Hematopoietic multipotent progenitor cell treated with erythropoietin and hydrocortisone succinate and interleukin-3 and kit ligand, for 15 days (in vitro differentiated cells): ENCODE data around the gene ZDHHC13.

Experiments used
- DNase-seq: peaks from one replicate; pipeline ENCODE4 v3.0.0-alpha.2; 2015; ENCODE audit warnings: low spot score

Gene ZDHHC13, protein sequence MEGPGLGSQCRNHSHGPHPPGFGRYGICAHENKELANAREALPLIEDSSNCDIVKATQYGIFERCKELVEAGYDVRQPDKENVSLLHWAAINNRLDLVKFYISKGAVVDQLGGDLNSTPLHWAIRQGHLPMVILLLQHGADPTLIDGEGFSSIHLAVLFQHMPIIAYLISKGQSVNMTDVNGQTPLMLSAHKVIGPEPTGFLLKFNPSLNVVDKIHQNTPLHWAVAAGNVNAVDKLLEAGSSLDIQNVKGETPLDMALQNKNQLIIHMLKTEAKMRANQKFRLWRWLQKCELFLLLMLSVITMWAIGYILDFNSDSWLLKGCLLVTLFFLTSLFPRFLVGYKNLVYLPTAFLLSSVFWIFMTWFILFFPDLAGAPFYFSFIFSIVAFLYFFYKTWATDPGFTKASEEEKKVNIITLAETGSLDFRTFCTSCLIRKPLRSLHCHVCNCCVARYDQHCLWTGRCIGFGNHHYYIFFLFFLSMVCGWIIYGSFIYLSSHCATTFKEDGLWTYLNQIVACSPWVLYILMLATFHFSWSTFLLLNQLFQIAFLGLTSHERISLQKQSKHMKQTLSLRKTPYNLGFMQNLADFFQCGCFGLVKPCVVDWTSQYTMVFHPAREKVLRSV

DNA sequence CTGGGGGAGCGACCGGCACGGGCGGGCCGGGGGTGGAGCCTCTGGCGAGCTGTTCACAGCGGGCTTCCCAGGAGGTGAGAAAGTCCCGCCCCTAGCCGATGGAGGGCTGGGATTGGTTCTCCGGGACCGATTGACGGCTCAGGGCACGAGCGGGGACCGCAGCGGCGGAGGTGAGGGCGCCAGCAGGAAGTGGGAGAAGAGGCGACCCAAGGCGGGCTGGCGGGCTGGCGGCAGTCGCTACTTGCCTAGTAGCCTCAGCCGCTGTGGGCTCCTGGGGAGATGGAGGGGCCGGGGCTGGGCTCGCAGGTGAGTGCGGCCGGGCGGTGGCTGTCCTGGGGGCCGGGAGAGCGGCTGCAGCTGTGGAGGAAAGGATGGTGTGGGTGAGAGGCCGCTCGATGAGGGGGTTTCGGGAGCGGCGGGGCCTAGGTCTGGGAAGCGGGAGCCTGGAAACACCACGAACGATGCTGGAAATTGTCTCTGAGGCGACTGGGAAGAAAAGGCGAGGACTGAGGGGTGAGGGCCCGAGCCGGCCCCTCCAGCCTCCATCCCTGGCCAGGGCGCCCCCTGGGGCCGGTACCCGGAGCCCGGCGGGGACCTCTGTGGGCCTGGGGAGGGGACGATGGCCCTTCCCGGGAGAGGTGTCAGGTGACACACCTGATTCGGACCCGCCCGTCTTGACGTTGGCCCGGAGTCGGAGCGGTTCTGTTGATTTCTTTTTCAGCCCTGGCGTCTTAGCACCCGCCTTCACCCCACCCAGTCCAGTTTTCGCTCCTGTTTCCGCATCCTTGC lies at the start of gene ZDHHC13:
TSS of gene ZDHHC13 (plus strand) at position 198 of the 789 bp plus-strand sequence. CDS start at position 280, 82 bp downstream.
- peak; percentile 82 for DNase-seq

DNA sequence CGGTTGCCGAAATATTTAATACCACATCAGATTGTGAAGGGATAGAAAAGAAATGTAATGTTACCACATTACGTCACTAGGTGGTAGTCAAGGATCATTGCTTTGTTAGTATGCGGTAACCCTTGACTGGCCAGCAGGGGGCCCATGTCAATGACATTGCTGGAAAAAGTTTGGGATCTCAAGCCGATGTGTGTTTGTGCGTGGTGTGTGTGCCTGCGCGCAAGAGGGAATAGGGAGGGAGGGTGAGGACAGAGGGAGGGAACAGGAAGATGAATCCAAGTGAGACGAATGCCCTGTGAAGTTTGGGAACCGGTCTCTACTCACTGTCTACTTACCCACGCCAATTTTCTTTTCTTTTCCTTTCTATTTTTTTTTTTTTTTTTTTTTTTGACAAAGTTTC lies 45.7 kb upstream of the ZDHHC13 start:
- DNase-seq = peak; percentile 74

DNA sequence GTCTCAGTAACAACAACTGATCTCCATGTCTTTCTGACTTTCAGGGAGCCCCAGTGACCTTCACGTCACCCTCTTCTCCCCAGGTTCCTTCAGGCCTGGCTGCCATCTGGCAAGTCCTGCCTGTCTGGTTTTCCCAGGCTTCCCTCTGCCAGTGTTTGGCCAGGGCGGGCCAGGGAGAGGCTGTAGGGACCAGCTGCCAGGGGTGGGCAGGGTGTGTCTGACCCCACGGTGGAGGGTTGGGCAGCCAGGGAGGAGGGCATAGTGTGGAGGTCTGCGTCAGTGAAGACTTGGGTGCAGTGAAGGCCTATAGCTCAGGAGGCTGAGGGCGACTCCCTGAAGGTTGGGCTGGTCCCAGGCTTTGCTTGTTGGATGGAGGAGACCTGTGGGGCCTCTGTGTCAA lies 44.5 kb upstream of the ZDHHC13 start:
- DNase-seq = no peak

DNA sequence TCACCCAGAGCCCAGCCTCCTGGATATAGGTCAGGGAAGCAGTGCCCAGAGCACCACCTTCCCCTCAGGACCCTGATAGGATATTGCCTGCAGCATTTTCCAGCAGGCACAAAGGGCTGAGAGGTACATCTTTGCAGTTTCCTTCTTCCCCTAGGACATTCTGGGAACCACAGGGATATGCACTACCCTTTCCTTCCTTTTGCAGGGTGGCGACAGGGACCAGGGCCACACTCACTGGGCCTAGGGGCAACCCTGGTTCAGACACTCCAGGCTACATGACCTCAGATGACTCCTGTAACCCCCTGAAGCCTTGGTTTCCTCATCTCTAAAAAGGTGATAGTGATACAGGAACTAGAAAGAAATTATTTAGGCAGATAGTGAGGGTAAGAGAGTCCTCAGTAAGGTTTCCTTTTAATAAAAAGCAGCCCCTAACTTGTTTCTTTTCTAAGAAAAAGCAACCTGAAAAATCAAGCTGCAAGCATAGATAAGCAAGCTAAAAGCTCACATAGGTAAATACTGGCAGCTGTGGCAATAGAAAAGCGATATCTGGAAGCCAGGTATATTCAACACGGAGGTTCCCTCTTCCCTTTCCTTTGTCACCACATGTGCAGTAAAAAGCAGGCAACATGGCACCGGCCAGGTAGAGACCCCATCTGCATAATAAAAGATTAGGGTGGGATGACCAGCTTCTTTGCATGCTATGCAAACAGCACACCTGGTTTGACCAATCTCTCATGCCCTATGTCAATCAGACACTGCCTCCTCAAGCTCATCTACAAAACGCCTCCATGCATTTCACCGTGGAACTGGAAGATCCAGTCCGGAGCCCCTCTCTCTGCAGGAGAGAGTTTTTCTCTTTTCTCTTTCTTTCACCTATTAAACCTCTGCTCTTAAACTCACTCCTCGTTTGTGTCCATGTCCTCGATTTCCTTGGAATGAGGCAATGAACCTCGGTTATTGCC lies 43.2 kb upstream of the ZDHHC13 start:
- no peak for DNase-seq

DNA sequence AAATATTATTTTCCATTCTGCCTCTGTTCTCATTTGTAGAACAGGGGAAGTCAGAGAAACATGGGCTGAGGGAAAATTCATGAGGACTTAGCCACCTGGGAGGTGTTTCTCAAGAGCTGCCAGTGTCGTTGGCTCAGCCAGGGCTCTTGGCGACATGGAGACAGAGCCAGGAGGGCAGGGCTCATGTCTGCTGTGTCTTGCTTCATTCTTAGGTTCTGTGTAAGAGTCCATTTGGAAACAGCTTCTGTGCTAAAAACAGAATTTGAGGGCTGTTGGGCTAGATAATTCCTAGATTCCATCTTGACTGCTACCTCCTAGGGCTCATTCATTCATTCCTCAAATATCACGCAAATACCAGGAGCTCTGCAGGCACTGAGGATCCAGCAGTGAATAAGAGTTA lies 41.3 kb upstream of the ZDHHC13 start:
- no peak for DNase-seq

DNA sequence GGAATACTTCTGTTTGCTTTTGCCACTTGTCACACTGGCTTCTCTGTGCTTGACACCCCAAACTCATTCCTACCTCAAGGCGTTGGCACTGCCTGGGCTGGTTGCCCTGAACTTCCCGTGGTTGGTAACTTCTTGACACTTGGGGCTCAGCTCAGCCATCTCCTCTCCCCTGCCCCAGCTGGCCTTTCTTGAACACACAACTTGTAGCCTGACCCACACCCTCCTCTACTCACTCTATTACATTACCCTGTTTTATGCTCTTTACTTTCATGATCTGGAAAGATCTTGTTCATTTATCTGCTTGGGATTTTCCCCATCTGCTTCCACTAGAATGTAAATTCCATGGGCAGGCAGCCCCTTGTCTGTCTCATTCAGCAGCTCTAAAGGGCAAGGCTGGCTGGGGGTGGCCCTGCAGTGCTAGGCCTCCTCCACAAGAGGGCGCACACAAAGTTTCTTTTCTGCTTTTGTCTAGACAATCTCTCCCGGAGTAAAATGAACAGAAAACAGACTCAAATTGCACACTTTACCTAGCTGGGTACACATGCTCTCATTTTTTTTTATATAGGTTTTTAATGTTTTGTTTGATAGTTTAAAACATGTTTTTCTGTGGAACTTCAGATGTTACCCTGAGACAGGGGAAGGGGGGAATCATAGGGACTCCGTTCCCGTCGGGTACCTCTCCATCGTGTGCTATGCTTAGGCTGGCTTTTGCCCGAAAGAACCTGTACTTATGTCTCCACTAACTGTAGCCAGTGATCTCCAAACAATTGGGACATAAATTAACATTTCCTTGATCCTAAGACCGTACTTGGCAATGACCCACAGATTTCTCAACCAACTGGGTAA lies 40.0 kb upstream of the ZDHHC13 start:
- DNase-seq = peak; percentile 53

DNA sequence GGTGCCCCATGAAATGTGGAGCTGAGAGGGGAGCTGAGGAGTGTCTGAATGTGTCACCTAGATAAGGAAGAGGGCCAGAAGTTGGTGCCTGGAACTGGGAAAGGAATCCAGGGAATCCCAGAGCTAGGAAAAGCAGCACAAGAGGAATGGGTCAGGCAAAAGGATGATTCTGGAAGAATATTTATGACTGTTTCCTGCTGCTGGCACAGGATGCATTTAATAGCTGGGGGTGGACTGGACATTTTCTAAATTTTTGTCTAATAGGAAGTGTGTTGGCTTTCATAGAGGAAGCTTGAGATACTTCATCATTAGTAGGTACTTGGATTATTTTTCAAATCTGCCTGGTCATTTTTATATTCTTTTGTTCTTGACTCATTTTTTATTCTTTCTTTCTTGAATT lies 39.0 kb upstream of the ZDHHC13 start:
- DNase-seq = no peak

DNA sequence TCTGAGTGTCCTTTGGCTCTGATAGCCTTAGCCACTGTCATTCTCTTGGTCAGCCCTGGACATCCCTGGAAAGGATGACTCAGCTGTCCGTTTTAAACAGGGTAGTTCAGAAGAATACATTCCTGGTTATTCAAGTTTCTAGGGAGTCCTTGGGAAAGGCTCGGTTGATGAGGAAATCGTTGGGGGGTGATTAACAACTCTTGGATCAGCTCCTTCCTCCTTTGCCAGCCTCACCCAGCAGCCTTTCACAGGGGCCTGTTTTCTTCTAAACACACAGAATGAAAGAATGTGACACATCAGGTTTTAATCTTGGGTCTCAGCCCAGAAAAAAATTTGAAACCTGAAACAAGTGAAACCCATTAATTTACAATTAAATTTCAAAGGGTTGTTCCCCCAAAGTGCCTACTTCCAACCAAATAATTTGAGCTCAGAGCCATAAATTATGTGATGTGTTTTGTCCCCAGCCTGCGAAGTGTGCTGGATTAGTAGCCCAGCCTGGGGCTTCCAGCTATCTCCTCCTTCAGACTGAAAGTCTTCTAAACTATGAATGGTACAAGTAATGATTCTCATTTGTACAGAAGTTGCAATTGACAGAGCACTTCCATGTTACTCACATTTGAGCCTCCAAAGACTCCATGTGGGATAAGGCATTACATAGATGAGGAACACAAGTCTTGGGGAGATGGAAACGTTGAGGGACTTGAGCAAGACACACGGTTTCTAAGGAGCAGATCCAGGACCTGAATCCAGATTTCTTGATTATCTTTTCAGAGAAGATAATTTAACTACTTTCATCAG lies 37.1 kb upstream of the ZDHHC13 start:
- DNase-seq = no peak

DNA sequence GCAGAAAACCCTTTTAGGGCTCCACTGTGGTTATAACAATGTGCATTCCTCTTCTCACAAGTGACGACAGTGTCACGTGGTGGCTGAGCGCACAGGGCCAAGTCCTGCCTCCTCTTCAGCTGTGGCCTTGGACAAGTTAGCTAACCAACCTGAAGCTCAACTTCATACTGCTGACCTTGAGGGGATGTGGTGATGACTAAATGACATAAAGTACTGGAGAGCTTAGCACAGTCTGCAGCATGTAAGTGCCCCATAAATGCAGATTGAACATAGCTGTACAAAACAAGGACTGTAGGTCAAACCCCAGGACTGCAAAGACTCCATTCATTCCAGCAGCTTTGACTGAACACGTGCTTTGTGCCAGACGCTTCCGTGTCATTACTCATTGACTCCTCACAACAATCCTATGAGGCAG lies 36.4 kb upstream of the ZDHHC13 start:
- DNase-seq = no peak

DNA sequence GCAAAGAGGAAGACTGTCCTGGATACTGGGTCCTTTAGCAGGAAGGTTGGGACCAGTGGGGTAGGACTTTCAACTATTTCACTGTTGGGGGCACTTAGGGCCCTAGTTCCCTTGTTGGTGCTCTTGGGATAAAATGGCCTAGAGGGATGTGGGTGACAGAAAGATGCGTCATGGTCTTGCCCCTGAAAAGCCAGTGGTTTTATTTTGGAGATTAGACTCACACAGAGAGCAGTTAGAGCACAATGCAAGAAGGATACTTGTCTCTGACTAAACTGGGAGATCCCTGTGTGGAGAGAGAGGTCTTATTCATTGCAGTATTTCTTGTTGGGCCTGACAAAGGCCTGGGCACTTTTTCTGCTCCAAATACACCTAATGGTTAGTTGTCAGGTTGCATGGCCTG lies 33.8 kb upstream of the ZDHHC13 start:
- DNase-seq = no peak

DNA sequence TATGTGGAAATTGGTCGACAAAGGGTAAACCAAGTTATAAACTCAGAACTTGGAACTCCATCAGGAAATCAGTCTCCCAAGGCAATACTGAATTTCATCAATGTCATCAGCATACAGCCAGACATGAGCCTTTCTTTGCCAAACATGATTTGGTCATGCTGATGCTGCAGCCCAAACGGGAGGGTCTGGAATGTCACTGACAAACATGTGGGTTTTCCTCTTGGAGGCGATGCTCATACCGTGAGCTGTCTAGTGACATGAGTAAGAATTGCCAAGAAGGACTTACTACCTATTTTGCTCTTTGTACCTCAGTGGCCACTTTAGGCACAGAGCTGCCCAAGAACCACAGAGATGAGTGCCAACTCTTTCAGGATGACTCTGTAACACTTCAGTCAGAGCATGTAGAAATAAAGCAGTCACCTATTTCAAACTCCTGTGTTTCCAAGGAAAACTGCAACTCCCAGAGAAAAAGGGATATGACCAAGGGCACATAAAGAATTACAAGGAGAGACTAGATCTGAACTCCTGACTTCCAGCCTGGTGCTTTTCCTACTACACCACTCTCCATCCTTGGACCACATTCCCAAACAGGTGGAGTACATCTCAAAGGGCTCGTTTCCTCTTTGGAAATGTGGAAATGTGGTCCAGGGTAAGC lies 32.2 kb upstream of the ZDHHC13 start:
- DNase-seq = no peak

DNA sequence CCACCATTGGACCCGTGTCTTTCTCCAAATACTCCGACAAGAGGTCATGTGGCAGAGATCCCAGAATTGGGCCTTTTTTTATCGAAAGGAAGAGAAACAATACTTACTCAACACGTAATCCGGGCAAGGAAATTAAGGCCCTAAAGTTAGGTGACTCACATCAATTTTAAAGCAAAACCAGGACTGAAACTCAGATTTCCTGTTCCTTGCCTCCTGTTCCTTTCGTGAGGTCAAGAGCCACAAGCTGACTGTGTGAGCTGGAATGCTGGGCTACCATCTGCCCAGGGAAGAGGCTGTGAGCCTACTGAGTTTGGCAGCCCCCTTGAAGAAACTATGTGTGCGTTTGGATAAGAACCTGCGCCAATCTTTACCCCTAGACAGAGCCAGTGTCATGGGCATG lies 29.3 kb upstream of the ZDHHC13 start:
- DNase-seq = no peak

DNA sequence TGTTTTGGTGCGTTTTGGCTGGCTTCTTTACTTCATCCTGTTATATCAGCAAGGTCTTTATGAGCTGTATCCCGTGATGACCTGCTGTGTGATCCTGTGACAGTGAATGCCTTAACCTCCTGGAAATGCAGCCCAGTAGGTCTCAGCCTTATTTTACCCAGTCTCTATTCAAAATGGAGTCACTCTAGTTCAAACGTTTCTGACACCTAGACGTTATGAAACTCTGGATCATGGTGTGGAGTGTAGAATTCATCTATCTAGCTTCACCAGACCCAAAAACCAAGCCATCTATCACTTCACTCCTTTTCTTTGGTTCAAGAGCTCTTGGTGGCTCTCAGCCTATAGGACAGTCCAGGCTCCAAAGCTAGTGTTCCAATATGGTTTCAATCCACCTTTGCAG lies 28.2 kb upstream of the ZDHHC13 start:
- DNase-seq = no peak

DNA sequence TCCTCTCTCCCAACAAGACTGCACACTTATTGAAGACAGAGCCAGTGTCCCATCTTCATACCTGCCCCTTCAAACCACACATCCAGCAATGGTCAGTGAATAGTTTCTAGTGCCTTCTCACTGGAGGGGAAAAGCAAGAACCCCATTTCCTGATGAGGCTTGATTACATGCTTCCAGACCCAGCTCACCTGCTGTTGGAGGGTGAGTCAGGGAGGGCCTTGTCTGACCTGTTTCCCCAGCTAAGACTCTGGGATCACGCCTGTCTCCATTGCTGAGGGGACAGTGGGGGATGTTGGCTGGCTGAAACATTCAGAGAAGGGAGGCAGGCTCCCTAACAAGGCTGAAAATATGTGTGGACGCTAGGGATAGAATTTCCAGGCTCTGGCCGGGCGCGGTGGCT lies 27.5 kb upstream of the ZDHHC13 start:
- DNase-seq = no peak

DNA sequence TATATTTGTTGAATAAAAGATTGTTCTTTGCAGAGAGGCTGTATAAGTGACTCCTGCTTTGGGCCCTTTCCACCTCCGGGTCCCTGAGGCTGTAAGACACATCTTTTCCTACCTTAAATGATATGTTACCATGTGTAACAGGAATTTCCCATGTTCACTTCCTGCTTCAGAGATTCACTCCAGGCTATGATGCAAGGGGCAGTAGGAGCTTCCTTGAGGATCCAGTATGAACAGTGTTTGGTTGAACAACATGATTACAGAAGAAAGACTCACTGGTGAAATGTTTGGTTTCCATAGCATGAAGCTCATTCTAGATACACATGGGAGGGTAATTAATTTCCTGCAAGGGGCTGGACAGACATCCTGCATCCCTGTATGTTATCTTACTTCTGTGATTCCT lies 25.6 kb upstream of the ZDHHC13 start:
- DNase-seq = no peak

DNA sequence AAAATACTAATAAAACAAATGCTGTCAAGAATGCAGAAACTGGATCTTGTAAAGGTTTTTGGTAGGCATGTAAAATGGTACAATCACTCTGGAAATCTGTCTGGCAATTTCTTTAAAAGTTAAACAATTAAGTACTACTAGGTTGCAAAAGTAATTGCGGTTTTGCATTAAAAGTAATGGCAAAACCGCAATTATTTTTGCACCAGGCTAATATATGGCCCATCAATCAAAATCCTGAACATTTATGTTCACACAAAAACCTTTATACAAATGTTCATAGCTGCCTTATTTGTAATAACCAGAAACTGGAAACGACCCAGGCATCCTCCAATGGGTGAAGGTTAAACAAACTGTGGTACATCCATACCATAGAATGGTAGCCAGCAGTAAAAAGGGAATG lies 24.6 kb upstream of the ZDHHC13 start:
- DNase-seq = no peak

DNA sequence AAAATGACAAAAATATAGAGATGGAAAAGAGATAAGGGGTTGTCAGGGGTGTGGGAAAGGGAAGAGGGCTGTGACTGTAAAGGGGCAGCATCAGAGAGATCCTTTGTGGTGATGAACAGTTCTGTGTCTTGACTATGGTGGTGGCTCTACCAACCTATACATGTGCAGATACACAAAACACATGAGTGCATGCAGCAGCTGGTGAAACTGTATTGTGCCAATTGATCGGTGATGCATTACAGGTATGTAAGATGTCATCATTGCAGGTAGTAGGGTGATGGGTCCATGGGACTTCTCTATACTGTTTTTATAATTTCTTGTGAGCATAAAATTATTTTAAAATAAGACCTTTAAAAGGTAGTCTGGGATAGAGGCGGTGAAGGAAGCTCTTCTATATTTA lies 24.1 kb upstream of the ZDHHC13 start:
- DNase-seq = no peak

DNA sequence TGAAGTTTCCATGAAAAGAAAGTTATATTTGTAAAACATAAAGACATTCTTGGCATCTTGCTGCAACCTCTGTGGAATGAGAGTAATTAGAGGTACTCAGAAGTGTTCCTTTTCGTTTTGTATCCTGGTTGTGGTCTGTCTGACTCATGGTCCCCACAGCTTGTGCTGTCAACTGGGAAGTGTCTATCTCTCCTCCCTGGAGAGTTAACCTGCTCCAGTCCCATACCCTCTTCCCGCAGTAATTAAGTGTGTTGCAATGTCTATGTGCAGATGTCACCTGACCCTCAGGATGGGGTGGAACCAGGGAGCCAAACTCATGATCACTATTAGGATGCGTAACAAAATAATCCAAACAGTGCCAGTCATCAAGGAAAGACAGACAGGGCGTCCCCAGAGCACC lies 23.0 kb upstream of the ZDHHC13 start:
- DNase-seq = no peak

DNA sequence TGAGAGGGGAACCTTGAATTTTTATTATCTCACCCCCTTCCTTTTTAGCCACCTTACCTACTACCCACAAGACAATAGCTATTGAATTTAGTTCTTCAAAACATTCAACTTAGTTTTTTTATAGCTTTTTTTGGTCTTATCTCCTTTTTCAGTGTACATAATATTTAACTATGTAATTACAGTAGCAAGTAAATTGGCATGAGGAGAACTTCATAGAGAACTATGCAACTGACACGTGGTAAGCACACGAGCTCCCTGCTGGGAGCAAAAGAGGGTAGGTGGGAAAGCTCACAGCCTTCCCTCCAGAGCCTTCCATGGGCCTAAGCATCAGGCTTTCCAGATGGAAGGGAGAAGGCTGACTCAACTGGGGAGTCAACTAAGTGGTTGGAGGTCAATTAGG lies 22.1 kb upstream of the ZDHHC13 start:
- DNase-seq = no peak

DNA sequence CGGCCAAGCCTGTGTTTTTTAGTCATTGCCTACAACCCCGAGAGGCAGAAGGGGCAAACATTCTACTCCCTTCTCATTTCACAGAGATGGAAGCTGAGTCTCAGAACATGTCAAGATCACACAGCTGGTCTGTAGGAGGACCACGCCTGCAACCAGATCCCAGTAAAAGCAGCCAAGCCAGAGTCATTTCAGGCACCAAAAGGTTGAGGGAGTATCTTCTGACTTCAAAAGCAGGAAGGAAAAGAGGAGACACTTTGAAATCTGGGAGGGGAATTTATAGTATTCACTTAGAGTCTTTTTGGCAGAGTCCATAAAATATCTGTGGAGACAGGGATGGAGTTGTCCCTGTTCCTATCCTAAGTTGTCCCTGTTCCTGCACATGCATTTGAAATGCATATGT lies 17.9 kb upstream of the ZDHHC13 start:
- DNase-seq = no peak
